K562 (cell line): ENCODE data around the gene CDH16.

Experiments
- CC2D1A ChIP-seq: fragments of 450-650 bp; IDR thresholded peaks from 2 replicates; pipeline ENCODE4 v1.6.1; 2017; ENCODE audit warnings: mild to moderate bottlenecking
- CTCF ChIP-seq, 3 experiments: IDR thresholded peaks in 2 of 3; conservative IDR thresholded peaks in 1 of 3; 2 replicates each; pipeline ENCODE4 v1.5.1; 2011 to 2012; ENCODE audit warnings: low read length in 3 of 3, mild to moderate bottlenecking in 3 of 3, control low read depth in 2 of 3, improper control_type of control experiment in 1 of 3, inconsistent platforms in 1 of 3, low read depth in 1 of 3, mixed read lengths in 1 of 3, moderate library complexity in 1 of 3; ENCODE audit not compliant: insufficient read depth in 2 of 3
- ZBTB49 ChIP-seq: sonication (generic); formaldehyde crosslinking; IDR thresholded peaks from 2 replicates; pipeline ENCODE4 v1.8.0; 2022; ENCODE audit warnings: missing genetic modification reagents, mild to moderate bottlenecking, borderline replicate concordance
- ZNF143 ChIP-seq: sonication (generic); formaldehyde crosslinking; IDR thresholded peaks from 2 replicates; pipeline ENCODE4 v1.9.0; 2022; ENCODE audit warnings: mild to moderate bottlenecking, missing genetic modification reagents

GRCh38 chr16:66939366-66939765, 20.7 kb upstream of the CDH16 start:
- TF ChIP-seq ZBTB49 (CRISPR knock-in tag) (no peak), CC2D1A (no peak), CTCF (IDR thresholded peaks at IDR 0.05 in 2 of 3, conservative IDR thresholded peaks at IDR 0.05 in 1 of 3; ENCODE audit: insufficient read depth in 2 of 3, low read depth in 1 of 3, low read length in 3 of 3) (no peak), ZNF143 (CRISPR knock-in tag) (no peak)
